ENCODE results near the gene ERMARD. TPM values are rescaled to one million over a fixed set of nuclear protein-coding genes. Genes with fewer than 3 reads are reported as not detected.

ERMARD gene
- total RNA-seq, 4 donors from 2014 or later: 14.6 to 49.1 (median 20.4) TPM

- Histone ChIP-seq H3K36me3 (peaks cover 5% of the 10 kb centered on the region), H3K27ac (no peak overlapping the region), H3K4me1 (peaks cover 21% of the 10 kb centered on the region), H3K27me3 (no peaks in the 10 kb centered on the region), H3K4me3 (no peak overlapping the region), H3K9me3 (no peaks in the 10 kb centered on the region)
- DNase-seq (ENCODE audit: low spot score in 2 of 2): no peak
- 65% methylated on average over 4 of the region's 4 CpGs for WGBS
- TF ChIP-seq POLR2A (IDR thresholded peaks at IDR 0.05) (no peak), EP300 (IDR thresholded peaks at IDR 0.05) (no peak), POLR2AphosphoS5 (IDR thresholded peaks at IDR 0.05) (no peak), CTCF (IDR thresholded peaks at IDR 0.05) (no peak)
These were observed 37.4 kb downstream of the ERMARD start for GRCh38 chr6:169788809-169789145.

- peak in 1 of 2 donors; percentile 59 for DNase-seq (ENCODE audit: low spot score in 2 of 2)
- Histone ChIP-seq H3K27me3 (no peaks in the 10 kb centered on the region), H3K4me1 (peaks cover 21% of the 10 kb centered on the region), H3K36me3 (peaks cover 3% of the 10 kb centered on the region), H3K9me3 (no peaks in the 10 kb centered on the region), H3K4me3 (peak overlapping the region; percentile 49), H3K27ac (no peak overlapping the region)
- 76% methylated on average over 18 of the region's 24 CpGs for WGBS
- no peak for TF ChIP-seq CTCF (IDR thresholded peaks at IDR 0.05)
- no peak for TF ChIP-seq EP300 (IDR thresholded peaks at IDR 0.05)
- TF ChIP-seq POLR2AphosphoS5 (IDR thresholded peaks at IDR 0.05): no peak
- TF ChIP-seq POLR2A (IDR thresholded peaks at IDR 0.05): no peak
These were observed 37.9 kb downstream of the ERMARD start for GRCh38 chr6:169789146-169789943.

- no peaks in the 10 kb centered on the region for H3K36me3 ChIP-seq
- peak; percentile 78 to 87 for DNase-seq (ENCODE audit: low spot score in 2 of 2)
- H3K4me3 ChIP-seq: peak overlapping the region; percentile 49
- no peaks in the 10 kb centered on the region for H3K9me3 ChIP-seq
- peak overlapping the region; percentile 70 for H3K27ac ChIP-seq
- under 1% methylated on average over 44 of the region's 61 CpGs for WGBS
- peaks cover 21% of the 10 kb centered on the region for H3K4me1 ChIP-seq
- H3K27me3 ChIP-seq: no peaks in the 10 kb centered on the region
- no peak for TF ChIP-seq EP300 (IDR thresholded peaks at IDR 0.05)
- TF ChIP-seq POLR2A (IDR thresholded peaks at IDR 0.05): no peak
- TF ChIP-seq POLR2AphosphoS5 (IDR thresholded peaks at IDR 0.05): no peak
- TF ChIP-seq CTCF (IDR thresholded peaks at IDR 0.05): peak; percentile 88 to 99
These were observed 38.8 kb downstream of the ERMARD start for GRCh38 chr6:169789944-169790927.

- Histone ChIP-seq H3K4me3 (no peak overlapping the region), H3K9me3 (no peaks in the 10 kb centered on the region), H3K4me1 (peaks cover 21% of the 10 kb centered on the region), H3K27ac (no peak overlapping the region), H3K27me3 (no peaks in the 10 kb centered on the region), H3K36me3 (no peaks in the 10 kb centered on the region)
- peak; percentile 35 to 37 for DNase-seq (ENCODE audit: low spot score in 2 of 2)
- TF ChIP-seq CTCF (IDR thresholded peaks at IDR 0.05) (no peak), POLR2A (IDR thresholded peaks at IDR 0.05) (no peak), EP300 (IDR thresholded peaks at IDR 0.05) (no peak), POLR2AphosphoS5 (IDR thresholded peaks at IDR 0.05) (no peak)
- WGBS: 73% methylated on average over 6 of the region's 6 CpGs
These were observed 40.3 kb downstream of the ERMARD start for GRCh38 chr6:169791721-169792131.
